ENCODE measurements around the gene ITPR1. TPM values are rescaled to one million over a fixed set of nuclear protein-coding genes. Genes with fewer than 3 reads are reported as not detected.

ITPR1 gene
- total RNA-seq, 1 donor from 2014 or later, result 143 TPM

DNA sequence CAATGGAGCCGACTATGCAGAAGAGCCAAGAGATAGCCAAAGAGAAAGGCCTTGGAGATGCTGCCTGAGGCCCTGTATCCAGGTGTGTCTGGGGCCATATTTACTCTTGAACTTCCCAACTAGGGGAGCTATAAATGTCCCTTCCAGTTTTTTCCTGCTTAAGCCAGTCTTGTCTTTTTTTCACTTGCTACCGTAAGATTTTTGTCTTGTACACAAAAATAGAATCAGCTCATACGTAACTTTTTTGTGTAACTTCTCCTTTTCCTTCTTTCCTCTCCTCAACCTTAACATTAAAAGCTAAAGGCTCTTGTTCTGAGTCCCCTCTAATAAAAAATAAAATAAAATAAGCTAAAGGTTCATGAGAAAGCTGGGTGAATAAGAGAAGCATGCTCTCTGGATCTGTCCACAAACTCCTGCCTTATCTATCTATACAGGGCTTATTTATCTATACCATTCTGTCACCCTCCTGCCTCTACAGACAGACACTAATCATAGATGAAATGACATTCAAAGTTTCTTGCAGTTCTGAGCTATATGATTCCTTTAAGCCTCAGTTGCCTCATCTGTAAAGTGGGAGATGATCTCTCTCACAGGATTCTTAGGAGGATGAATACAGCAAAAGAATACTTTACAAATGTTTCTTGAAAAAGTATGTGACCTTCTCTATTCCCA lies 30.6 kb upstream of the ITPR1 start:
- Mint-ChIP-seq H3K27me3 (no peaks in the 10 kb centered on the region), H3K4me3 (no peak overlapping the region), H3K27ac (no peak overlapping the region), H3K9me3 (no peaks in the 10 kb centered on the region), H3K36me3 (ENCODE audit: low read depth) (peaks cover 5% of the 10 kb centered on the region), H3K4me1 (peaks cover 16% of the 10 kb centered on the region)
- CTCF ChIA-PET, result interaction anchor here (1.7 kb wide), 1 partner anchor 171 kb away, joined by 8 read pairs; no protein-coding TSS in a partner anchor
- TF ChIP-seq, protein P1, sequence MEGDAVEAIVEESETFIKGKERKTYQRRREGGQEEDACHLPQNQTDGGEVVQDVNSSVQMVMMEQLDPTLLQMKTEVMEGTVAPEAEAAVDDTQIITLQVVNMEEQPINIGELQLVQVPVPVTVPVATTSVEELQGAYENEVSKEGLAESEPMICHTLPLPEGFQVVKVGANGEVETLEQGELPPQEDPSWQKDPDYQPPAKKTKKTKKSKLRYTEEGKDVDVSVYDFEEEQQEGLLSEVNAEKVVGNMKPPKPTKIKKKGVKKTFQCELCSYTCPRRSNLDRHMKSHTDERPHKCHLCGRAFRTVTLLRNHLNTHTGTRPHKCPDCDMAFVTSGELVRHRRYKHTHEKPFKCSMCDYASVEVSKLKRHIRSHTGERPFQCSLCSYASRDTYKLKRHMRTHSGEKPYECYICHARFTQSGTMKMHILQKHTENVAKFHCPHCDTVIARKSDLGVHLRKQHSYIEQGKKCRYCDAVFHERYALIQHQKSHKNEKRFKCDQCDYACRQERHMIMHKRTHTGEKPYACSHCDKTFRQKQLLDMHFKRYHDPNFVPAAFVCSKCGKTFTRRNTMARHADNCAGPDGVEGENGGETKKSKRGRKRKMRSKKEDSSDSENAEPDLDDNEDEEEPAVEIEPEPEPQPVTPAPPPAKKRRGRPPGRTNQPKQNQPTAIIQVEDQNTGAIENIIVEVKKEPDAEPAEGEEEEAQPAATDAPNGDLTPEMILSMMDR (IDR thresholded peaks at IDR 0.05), result no peak
- intact Hi-C loops (cut with micrococcal nuclease), result no loop called here
- no peak for ATAC-seq (ENCODE audit: low read depth)
- POLR2A ChIA-PET, result interaction anchor here (0.6 kb wide), 1 partner anchor 19 kb away, joined by 5 read pairs; no protein-coding TSS in a partner anchor
- no peak for DNase-seq

DNA sequence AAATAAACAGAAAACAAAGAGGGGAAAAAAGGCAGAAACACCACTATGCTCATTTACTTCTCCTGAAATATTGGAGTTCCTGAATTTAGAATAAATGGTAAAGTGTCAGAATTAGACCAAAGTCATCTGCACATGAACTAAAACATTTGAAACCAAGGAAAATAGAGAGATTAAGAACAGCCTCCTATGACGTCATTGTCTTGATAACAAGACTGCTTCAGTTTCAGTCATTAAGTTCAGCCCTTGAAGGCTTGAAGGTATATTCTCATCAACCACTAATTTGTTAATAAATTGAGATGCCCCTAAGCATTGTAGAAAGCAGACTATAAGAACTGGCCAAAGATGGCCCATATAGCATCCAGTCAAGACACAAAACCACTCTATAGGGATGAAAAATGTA lies 28.6 kb upstream of the ITPR1 start:
- no peaks in the 10 kb centered on the region for H3K27me3 Mint-ChIP-seq
- H3K9me3 Mint-ChIP-seq, result no peaks in the 10 kb centered on the region
- DNase-seq (no peak), ATAC-seq (ENCODE audit: low read depth) (no peak)
- no peak overlapping the region for H3K4me3 Mint-ChIP-seq
- no peak overlapping the region for H3K27ac Mint-ChIP-seq
- TF ChIP-seq, protein P1 (IDR thresholded peaks at IDR 0.05), result no peak
- peaks cover 16% of the 10 kb centered on the region for H3K4me1 Mint-ChIP-seq
- peaks cover 5% of the 10 kb centered on the region for H3K36me3 Mint-ChIP-seq (ENCODE audit: low read depth)
- intact Hi-C loops (cut with micrococcal nuclease), result no loop called here
- CTCF ChIA-PET, result no interaction called here
- POLR2A ChIA-PET, result no interaction called here

DNA sequence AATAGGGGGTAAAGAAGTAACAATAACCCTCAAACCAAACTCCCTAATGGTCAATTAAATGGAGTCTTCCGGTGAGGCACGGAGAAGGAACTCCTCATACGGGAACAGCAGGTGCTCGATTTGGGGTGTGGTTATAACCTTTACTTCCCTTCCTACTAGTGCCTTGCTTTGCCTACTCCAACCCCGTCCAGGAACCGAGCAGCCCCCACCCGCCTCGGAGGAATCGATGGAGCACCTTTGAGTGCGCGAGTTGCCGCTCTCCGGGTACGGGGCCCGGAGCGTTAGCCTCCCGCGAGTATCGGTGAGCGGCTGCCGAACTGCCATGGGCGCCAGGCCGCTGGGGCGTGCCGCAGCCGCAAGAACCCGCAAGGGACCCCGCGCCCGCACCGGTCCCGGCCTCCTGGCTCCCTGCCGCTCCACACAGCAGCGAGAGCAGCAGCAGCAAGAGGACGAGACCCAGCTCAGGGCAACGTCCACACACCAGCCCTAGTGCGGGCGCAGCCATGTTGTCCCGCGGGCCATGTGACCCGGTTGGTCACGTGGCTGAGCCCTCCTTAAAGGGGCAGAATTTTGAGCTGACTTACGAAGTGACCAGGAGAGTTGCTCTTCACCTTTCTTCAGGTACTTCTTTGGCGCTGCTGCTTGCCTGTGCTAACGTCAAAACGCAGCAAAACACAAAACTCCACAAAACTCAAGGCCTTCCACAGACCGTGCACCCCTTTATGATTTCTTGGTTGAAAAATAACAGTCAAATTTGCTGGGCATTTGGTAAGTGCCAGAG lies 26.2 kb upstream of the ITPR1 start, which contains the start of gene SUMF1:
TSS of gene SUMF1 (minus strand) at position 529 of the 781 bp plus-strand sequence. CDS start at position 505, 24 bp downstream.
- POLR2A ChIA-PET, result interaction anchor here (0.5 to 1.8 kb wide), 14 partner anchors 9 to 655 kb away, joined by 3 to 88 read pairs (median 4); partner anchors contain the start of gene ITPR1
- ATAC-seq (ENCODE audit: low read depth) (peak; percentile 94), DNase-seq (peak; percentile 70)
- Mint-ChIP-seq H3K4me1 (peaks cover 16% of the 10 kb centered on the region), H3K27ac (peak within 1 kb of the TSS; percentile 96), H3K36me3 (ENCODE audit: low read depth) (peaks cover 5% of the 10 kb centered on the region), H3K27me3 (no peaks in the 10 kb centered on the region), H3K9me3 (no peaks in the 10 kb centered on the region), H3K4me3 (peak within 1 kb of the TSS; percentile 93)
- intact Hi-C loops (cut with micrococcal nuclease), result loop anchor here (1.0 to 2.0 kb wide), 6 partner anchors 26 to 166 kb away; partner anchors contain the start of genes ITPR1 and SETMAR
- CTCF ChIA-PET, result interaction anchor here (0.7 to 1.1 kb wide), 4 partner anchors 52 to 1267 kb away, joined by 3 to 4 read pairs (median 3); no protein-coding TSS in a partner anchor
- TF ChIP-seq, protein P1 (IDR thresholded peaks at IDR 0.05), result no peak

DNA sequence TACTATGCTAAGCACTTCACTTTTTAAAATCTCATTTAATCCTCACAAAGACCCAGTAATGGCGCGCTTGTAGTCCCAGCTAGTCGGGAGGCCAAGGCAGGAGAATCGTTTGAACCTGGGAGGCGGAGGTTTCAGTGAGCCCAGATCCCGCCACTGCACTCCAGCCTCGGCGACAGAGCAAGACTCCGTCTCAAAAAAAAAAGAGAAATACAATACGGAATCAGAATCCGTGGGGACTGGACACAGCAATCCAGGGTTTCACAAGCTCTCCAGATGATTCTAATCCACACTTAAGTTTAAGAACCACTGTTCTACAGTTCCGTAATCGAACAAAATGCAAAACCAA lies 25.7 kb upstream of the ITPR1 start:
- no peak for ATAC-seq (ENCODE audit: low read depth)
- POLR2A ChIA-PET, result interaction anchor here (0.5 to 1.8 kb wide), 13 partner anchors 8 to 654 kb away, joined by 3 to 88 read pairs (median 4); partner anchors contain the start of gene ITPR1
- Mint-ChIP-seq H3K36me3 (ENCODE audit: low read depth) (peaks cover 5% of the 10 kb centered on the region), H3K27me3 (no peaks in the 10 kb centered on the region), H3K9me3 (no peaks in the 10 kb centered on the region), H3K27ac (peak overlapping the region; percentile 96), H3K4me3 (peak overlapping the region; percentile 93), H3K4me1 (peaks cover 14% of the 10 kb centered on the region)
- CTCF ChIA-PET, result interaction anchor here (0.7 to 1.1 kb wide), 4 partner anchors 51 to 1267 kb away, joined by 3 to 4 read pairs (median 3); no protein-coding TSS in a partner anchor
- DNase-seq, result no peak
- TF ChIP-seq, protein P1 (IDR thresholded peaks at IDR 0.05), result no peak
- intact Hi-C loops (cut with micrococcal nuclease), result loop anchor here (1.0 to 2.0 kb wide), 6 partner anchors 26 to 166 kb away; partner anchors contain the start of genes ITPR1 and SETMAR

All from activated B cell treated with CpG ODN at 0.5 μM for 24 hours (primary cell).